HG03565 (cell line): Measurements from ENCODE around the gene H2AZ2.
"Not testable (repeated sequence)": the region's sequence is repeated elsewhere in the genome, so short reads cannot be mapped to it uniquely, and the experiment has no call there.

Experiments
- ATAC-seq: cut with Tn5 transposase; IDR thresholded peaks from one replicate; pipeline ENCODE4 v1.9.1; 2021; ENCODE audit warnings: mild to moderate bottlenecking, moderate library complexity; ENCODE audit not compliant: unreplicated experiment

H2AZ2 gene

DNA sequence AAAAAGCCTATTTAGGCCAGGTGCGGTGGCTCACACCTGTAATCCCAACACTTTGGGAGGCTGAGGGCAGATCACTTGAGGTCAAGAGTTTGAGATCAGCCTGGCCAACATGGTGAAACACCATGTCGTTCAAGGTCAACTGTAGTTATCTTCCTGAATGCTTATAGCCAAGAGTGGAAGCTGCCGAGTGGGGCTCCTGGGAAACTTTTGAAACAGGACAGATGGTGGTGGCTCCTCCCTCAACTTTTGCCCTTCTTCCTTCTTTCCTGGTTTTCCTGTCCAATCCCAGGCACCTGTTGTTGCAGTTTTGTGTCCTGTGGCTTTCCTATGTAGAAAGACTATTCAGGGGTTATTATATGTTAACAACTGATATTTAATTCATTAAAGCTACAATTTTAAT is 60.1 kb downstream of the H2AZ2 start:
- no peak for ATAC-seq

DNA sequence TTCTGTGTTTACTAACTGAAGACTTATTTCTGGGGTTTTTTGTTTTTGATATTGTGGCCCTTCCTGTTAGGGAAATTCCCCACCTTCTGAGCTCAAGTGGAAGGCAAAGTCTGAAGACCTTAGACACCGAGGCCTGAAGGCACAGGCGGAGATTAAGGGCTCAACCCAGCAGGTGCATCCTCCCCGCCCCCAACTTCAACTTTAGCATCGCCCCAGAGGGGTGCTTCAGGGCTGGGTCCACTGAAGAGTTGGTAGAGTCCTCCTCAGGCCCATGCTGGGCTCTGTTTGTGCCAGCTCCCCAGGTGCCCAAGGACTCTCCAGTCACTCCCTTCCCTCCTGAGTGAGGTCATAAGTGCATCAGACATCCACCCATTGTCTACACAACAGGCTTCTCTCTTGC is 60.8 kb downstream of the H2AZ2 start:
- ATAC-seq: no peak

DNA sequence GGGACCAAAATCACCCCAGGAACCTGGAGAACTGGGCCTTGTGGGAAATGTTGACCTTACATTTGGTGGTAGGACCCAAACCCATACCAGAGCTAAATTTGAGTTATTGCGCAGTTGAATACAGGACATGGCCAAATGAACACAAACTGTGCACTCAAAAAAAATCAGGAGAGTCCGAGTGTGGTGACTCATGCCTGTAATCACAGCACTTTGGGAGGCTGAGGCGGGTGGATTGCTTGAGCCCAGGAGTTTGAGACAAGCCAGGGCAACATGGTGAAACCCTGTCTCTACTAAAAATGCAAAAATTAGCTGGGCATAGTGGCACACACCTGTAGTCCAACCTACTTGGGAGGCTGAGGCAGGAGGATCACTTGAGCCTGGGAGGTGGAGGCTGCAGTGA is 62.7 kb downstream of the H2AZ2 start:
- ATAC-seq: not testable (repeated sequence)

DNA sequence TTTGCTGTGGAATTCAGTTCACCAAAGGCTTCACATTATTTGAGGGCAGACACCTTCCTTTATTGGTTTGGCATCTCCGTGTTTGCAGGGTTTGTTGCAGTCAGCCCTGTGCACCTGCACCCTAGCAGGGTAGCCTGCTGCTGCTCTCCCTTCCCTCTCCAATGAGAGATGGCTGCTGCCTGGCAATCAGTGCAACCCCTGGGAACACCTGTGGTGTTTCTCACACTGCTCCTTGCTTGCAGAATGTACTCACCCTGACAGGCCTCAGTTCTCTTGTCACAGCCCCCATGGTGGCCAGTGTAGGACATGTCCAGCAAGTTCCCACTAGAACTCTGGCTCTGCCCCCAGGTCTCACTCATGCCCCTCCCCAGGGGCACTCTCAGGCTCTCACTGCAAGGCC is 63.5 kb downstream of the H2AZ2 start:
- no peak for ATAC-seq

DNA sequence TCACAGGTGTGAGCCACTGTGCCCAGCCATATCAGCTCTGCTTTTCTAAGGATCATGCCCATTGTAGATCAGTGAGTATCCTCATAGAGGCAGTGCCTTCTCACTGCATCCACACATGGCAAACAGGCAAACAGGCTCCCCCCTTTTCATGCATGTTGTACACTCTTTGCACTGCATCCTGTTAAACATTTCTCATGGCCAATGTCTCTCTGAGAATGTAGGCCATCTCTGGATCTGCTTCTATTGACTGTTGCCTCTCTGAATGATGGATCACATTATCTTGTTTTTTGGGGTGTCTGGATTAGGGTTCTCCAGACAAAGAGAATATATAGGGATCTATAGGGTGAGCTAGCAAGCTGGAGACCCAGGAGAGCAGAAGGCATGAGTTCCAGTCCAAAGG is 64.5 kb downstream of the H2AZ2 start:
- ATAC-seq: no peak

DNA sequence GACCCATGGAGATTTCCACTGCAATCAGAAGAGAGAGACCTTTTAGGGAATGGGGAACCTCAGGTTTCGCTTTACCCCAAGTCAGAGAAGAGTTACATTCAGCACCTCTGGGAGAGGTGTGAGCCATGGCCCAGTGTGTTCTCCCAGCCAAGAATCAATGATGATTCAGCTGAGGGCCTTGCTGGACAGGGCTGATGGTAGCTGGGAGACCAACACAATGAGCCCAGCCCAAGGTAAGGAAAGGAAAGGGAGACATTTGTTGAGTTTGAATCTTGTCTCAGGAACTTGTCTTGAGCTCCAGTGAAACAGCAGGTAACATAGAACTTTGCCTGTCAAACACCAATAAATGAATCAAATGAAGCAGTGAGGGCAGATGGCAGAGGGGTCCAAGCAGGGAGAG is 65.4 kb downstream of the H2AZ2 start:
- no peak for ATAC-seq
